GM18498 (cell line): ENCODE results near the gene DGKK.
"Not testable (repeated sequence)": the region's sequence is repeated elsewhere in the genome, so short reads cannot be mapped to it uniquely, and the experiment has no call there.

Source experiments
- ATAC-seq: cut with Tn5 transposase; IDR thresholded peaks from one replicate; pipeline ENCODE4 v1.9.1; 2021; ENCODE audit warnings: mild to moderate bottlenecking, moderate library complexity; ENCODE audit not compliant: unreplicated experiment

Gene DGKK

GRCh38 chrX:50432829-50433289 lies 37.8 kb downstream of the DGKK start:
- ATAC-seq, result no peak

GRCh38 chrX:50431623-50432022 lies 39.0 kb downstream of the DGKK start:
- no peak for ATAC-seq

GRCh38 chrX:50430917-50431575 lies 39.6 kb downstream of the DGKK start:
- ATAC-seq, result no peak

GRCh38 chrX:50428174-50428573 lies 42.5 kb downstream of the DGKK start:
- ATAC-seq, result no peak

GRCh38 chrX:50407976-50408375 lies 62.6 kb downstream of the DGKK start:
- no peak for ATAC-seq

GRCh38 chrX:50403903-50404302 lies 66.7 kb downstream of the DGKK start:
- no peak for ATAC-seq

GRCh38 chrX:50402886-50403285 lies 67.7 kb downstream of the DGKK start:
- no peak for ATAC-seq

- ATAC-seq, result no peak
Measured at GRCh38 chrX:50393902-50394301, 76.7 kb downstream of the DGKK start.

- no peak for ATAC-seq
Measured at GRCh38 chrX:50386520-50386919, 84.1 kb downstream of the DGKK start.

- no peak for ATAC-seq
Measured at GRCh38 chrX:50381729-50382415, 88.8 kb downstream of the DGKK start.

- no peak for ATAC-seq
Measured at GRCh38 chrX:50375481-50376267, 95.0 kb downstream of the DGKK start.

- no peak for ATAC-seq
Measured at GRCh38 chrX:50372966-50373365, 97.7 kb downstream of the DGKK start.

GRCh38 chrX:50343917-50344316 lies 126.7 kb downstream of the DGKK start:
- no peak for ATAC-seq

GRCh38 chrX:50333308-50333707 lies 137.3 kb downstream of the DGKK start:
- no peak for ATAC-seq

GRCh38 chrX:50332668-50333067 lies 138.0 kb downstream of the DGKK start:
- not testable (repeated sequence) for ATAC-seq

- no peak for ATAC-seq
Measured at GRCh38 chrX:50327235-50327634, 143.4 kb downstream of the DGKK start.
